GM19099 (cell line): ENCODE measurements around the gene MRPS27.

ENCODE experiments used
- POLR2A ChIP-seq: IDR thresholded peaks from 3 replicates; pipeline ENCODE4 v1.6.1; 2011; ENCODE audit warnings: low read depth; ENCODE audit not compliant: insufficient read length; ENCODE audit errors: extremely low read depth

Gene MRPS27

GRCh38 chr5:72284559-72285423, 35.2 kb downstream of the MRPS27 start:
- TF ChIP-seq POLR2A, result no peak

DNA sequence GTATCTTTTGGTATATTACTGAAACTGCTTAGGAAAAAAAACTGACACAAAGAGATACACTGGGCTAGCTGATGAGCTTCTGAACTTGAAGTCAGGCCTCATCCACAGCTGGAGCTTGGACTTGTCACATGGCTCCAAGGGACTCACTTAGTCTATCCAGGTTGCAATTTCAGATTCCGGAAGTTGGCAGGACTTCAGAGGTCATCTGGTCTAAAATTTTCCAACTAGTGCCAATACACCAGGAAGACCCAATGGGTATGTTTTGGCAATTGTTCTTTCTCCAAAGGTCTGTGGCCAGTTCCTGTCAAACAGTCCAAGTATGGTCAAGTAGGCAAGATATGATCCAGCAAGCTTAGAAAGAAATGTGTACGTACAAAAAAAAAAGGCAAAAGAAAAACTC, 36.7 kb downstream of the MRPS27 start:
- no peak for TF ChIP-seq POLR2A

GRCh38 chr5:72282878-72283277, 37.2 kb downstream of the MRPS27 start:
- TF ChIP-seq POLR2A, result no peak

- TF ChIP-seq POLR2A, result no peak
These were observed 38.1 kb downstream of the MRPS27 start for GRCh38 chr5:72281764-72282499.

GRCh38 chr5:72281430-72281763, 38.6 kb downstream of the MRPS27 start:
- TF ChIP-seq POLR2A, result no peak

- no peak for TF ChIP-seq POLR2A
These were observed 39.4 kb downstream of the MRPS27 start for GRCh38 chr5:72280581-72281069.

GRCh38 chr5:72276219-72276752, 43.8 kb downstream of the MRPS27 start:
- no peak for TF ChIP-seq POLR2A

GRCh38 chr5:72273547-72273946, 46.5 kb downstream of the MRPS27 start:
- TF ChIP-seq POLR2A, result no peak

GRCh38 chr5:72272398-72272797, 47.6 kb downstream of the MRPS27 start:
- no peak for TF ChIP-seq POLR2A

- no peak for TF ChIP-seq POLR2A
These were observed 48.3 kb downstream of the MRPS27 start for GRCh38 chr5:72271702-72272101.

GRCh38 chr5:72270037-72270436, 50.0 kb downstream of the MRPS27 start:
- TF ChIP-seq POLR2A, result no peak

DNA sequence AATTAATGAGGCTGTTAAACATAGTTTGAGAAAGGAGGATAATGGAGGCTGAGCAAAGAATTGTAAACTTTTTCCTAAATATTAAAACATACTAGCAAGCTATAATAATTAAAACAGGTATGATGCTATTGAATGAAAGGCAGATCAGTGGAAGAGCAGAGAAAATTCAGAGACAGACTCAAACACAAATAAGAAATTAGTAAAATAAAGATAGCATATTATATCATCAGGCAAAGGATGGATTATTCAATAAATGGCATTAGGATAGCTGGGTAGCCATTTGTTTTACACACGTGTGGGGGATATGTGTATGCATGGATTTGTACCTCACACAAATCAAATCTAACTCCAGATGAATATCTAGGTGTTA, 50.6 kb downstream of the MRPS27 start:
- no peak for TF ChIP-seq POLR2A

- TF ChIP-seq POLR2A, result no peak
These were observed 51.2 kb downstream of the MRPS27 start for GRCh38 chr5:72268753-72269410.

GRCh38 chr5:72268260-72268659, 51.8 kb downstream of the MRPS27 start:
- no peak for TF ChIP-seq POLR2A

DNA sequence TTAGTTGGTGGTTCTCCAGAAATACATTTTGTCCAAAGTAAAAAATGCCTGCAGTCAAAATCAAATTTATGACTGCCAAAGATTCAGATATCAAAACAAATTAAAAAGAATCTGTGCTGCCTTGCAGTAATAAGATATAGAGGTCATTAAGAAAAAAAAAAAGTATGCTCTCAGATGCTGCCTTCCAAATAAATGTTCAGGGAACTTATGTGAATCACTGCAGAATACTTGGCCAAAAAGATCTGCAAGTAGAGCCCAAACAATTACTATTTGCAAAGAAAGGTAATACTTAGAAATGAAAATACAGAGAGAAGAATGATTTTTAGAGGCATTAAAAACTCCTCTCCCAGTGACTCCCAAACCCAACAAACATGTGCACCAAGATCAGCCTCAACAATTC, 52.4 kb downstream of the MRPS27 start:
- no peak for TF ChIP-seq POLR2A
